G401.6 (cell line): ENCODE data around the gene IL11.

Source experiments
- FAIRE-seq: peaks from 2 replicates; lab custom pipeline; 2012; peaks lifted over from hg19 to GRCh38; lab: Jason Lieb, UNC

Gene IL11

GRCh38 chr19:55391191-55391670, 21.0 kb upstream of the IL11 start:
- FAIRE-seq, result no peak

- FAIRE-seq, result no peak
Measured at GRCh38 chr19:55390461-55390880, 20.2 kb upstream of the IL11 start.

DNA sequence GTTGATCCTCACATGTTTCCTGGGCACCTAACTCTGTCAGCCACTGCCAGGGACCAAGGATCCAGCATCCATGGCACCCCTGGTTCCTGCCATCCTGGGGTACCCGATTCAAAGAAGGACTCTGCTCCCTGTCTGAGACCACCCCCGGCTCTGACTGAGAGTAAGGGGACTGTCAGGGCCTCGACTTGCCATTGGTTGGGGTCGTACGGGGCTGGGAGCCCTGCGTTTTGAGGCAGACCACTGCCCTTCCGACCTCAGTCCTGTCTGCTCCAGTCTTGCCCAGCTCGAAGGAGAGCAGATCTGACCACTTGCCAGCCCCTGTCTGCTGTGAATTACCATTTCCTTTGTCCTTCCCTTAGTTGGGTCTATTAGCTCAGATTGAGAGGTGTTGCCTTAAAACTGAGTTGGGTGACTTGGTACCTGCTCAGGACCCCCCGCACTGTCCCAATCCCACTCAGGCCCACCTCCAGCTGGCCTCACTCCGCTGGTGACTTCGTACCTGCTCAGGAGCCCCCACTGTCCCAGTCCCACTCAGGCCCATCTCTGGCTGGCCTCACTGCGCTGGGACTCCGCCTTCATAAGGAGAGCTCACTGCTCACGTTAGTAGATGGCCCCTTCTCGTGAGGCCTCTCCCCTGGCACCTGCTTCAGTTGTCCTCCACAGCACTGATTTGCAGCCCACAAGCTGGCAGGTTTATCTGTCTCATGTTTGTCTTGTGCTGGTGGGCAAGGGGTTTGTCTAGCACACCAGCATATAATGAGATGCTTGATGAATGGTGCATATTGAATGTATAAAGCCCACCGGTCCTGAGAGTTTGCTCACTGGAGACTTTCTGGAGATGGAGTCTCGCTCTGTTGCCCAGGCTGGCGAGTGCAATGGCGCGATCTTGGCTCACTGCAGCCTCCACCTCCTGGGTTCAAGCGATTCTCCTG, 19.4 kb upstream of the IL11 start:
- no peak for FAIRE-seq

- no peak for FAIRE-seq
Measured at GRCh38 chr19:55387736-55388497, 17.7 kb upstream of the IL11 start.

GRCh38 chr19:55386493-55386971, 16.3 kb upstream of the IL11 start:
- no peak for FAIRE-seq

DNA sequence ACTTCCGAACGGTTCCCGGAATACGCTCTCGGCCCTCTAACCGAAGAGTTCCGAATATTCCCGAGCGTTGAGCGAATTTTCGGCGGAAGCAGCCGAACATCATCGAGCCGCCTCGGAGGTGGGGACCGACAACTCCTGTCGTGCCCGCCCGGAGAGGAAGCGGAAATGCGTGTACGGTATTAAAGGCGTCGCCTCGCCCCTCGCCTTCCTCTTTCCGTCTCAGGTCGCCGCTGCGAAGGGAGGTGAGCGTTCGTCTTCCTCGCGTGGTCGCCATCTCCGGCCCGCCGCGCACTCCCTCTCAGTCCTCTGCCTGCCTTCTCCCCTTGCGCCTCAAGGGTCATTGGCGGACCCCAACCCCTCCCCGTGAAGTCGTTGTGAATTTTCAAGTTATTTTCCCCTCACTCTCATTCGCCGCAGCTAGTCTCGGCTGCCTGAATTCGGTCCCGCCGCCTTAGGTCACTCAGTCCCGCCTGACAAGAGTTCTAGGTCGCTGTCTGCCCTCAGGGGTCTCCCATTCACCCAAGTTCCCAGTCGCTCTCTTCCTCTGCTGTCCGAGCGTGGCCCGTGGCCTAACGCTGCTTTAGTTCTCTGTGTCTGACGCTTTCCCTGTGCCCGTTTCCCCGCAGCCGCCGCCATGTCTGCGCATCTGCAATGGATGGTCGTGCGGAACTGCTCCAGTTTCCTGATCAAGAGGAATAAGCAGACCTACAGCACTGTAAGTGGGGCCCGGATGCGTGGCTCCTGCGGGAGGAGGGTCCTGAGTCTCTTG, 15.6 kb upstream of the IL11 start, which contains the start of gene RPL28:
RPL28 (plus strand) TSS at position 209 of the 769 bp plus-strand sequence; CDS start at position 635, 426 bp downstream.
- peak; percentile 97 for FAIRE-seq

- FAIRE-seq, result no peak
Measured at GRCh38 chr19:55384920-55385723, 14.9 kb upstream of the IL11 start.

GRCh38 chr19:55384131-55384919, 14.1 kb upstream of the IL11 start, which contains the start of gene TMEM238:
TMEM238 (minus strand) TSS chr19:55384292; CDS start chr19:55384259, 33 bp downstream.
- FAIRE-seq, result no peak

GRCh38 chr19:55383279-55384130, 13.2 kb upstream of the IL11 start:
- no peak for FAIRE-seq

DNA sequence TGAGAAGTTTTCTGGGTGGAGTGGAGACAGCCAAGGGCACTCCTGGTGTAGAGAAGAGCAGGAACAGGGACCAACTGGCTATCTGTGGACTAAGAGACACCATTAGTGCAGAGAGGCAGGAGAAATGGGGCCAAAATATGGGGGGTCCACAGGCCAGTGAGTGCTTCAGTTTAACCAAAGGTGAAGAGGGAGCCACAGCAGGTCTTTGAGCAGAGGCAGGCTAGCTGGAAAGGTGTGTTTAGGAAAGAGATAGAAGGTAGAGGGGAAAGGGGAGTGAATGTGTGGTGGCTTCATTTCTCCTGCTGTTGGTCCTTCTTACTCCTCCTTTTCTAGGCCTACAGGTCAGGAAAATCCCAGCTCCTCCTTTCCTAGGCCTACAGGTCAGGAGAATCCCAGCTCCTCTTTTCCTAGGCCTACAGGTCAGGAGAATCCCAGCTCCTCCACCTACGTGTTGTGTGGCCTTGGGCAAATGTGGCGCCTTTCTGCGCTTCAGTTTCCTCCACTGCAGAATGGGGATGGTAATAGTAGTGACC, 12.3 kb upstream of the IL11 start:
- no peak for FAIRE-seq

DNA sequence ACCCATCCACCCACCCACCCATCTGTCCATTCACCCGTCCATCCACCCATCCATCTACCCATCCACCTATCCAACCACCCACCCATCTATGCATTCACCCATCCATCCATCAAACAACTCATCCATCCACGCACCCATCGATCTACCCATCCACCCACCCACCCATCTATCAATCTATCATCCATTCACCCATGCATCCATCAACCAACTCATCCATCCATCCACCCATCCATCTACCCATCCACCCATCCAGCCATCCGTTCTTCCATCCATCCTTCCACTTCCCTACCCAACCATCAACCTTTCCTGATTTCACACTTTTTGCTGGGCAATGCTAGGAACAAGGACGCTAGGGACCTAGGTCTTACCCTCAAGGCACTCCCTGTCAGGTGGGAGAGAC, 11.8 kb upstream of the IL11 start:
- FAIRE-seq, result no peak

DNA sequence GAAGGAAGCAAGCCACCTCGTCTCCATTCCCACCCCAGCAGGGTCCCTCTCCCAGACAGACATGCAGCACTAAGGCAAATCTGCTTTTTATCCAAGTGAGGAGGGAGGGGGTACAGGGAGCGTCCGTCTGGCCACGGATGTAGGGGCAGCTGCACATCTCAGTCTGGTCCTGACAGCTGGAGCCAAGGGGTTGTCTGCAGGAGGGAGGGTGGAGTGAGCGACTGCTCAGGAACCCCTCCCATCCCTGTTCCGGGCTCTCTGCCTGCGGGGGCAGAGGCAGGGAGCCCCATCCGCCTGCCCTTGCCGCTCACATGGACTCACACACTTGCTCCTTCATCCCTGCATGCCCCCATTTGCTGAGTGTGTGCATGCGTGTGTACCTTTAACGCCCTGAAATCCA, 8.9 kb upstream of the IL11 start:
- no peak for FAIRE-seq

- FAIRE-seq, result no peak
Measured at GRCh38 chr19:55377356-55378131, 7.3 kb upstream of the IL11 start.

GRCh38 chr19:55376241-55376933, 6.1 kb upstream of the IL11 start, which contains the start of gene TMEM190:
TMEM190 (plus strand) TSS chr19:55376826; CDS start chr19:55376854, 28 bp downstream.
- no peak for FAIRE-seq

DNA sequence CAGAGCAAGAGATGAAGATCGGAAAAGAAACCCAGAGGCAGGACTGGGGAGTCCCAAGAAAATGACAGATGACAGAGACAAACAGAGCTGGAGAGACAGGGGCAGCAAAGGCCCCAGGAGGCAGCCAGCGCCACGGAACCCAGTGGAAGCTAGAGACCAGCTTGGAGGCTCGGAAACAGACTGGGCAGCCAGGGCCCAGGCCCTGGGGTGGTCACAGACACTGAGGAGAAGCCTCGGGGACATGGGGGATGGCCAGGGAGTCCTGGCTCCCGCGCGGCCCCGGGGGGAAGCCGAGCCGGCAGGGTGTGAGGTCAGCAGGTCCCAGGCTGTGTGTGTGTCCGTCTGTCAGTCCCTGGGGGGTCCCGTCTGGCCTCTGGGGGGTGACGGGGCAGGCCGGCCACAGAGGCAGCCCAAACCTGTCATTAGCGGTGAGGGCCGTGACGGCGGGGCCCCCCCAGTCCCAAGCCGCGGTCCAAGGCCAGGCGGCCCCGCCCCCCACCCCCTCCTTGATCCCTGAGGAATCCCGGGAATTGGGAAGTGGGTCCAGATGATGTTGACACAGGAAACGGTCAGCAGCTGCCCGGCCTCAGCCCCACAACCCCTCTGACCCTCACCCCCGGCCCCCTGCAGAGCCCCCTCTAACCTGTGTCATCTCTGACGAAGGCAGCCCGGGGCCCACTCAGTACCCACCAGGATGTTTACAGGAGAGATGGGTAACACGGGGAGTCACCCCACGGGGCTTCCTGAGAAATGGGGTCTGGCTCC, 3.9 kb upstream of the IL11 start:
- FAIRE-seq, result no peak

DNA sequence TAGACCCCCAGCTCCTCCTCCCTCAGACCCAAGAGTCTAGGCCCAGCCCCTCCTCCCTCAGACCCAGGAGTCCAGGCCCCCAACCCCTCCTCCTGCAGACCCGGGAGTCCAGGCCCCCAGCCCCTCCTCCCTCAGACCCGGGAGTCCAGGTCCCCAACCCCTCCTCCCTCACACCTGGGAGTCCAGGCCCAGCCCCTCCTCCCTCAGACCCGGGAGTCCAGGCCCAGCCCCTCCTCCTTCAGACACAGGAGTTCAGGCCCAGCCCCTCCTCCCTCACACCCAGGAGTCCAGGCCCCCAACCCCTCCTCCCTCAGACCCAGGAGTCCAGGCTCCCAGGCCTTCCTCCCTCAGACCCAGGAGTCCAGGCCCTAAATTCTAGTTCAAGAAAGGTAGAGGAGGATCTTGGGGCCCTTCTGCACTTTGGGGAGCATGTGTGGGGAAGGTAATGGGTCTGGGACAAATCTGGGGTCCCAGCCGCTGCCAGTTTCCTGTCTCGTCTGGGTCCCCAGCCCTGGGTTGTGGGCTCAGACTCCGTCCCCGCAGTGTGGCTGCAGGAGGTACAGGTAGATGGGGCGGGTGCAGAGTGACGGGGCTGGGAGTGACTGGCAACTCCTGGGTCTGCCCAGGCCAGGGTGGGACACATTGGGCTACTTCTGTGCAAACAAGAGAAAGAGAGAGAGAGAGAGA, 3.2 kb upstream of the IL11 start:
- no peak for FAIRE-seq
